HL-60/S4 (cell line): ENCODE results near the gene NDUFB1.

ENCODE experiments used
- in situ Hi-C: fragments of 300-500 bp; cut with MboI; formaldehyde crosslinking; loops from 2 replicates; pipeline ENCODE4 v1.14.3; 2022; ENCODE audit warnings: low sequenced_read_pairs

NDUFB1 gene

GRCh38 chr14:92121670-92122350 lies at the start of gene NDUFB1, which contains the start of gene CPSF2:
Gene NDUFB1 (minus strand): TSS chr14:92121706. CDS start chr14:92117637, 4,069 bp downstream.
Gene CPSF2 (plus strand): TSS chr14:92121969. CDS start chr14:92130985, 9,016 bp downstream.
- in situ Hi-C loops = no loop called here

GRCh38 chr14:92164958-92165357 lies 43.5 kb upstream of the NDUFB1 start:
- in situ Hi-C loops = no loop called here

- in situ Hi-C loops = no loop called here
Observed at GRCh38 chr14:92161521-92161920, 40.0 kb upstream of the NDUFB1 start.

GRCh38 chr14:92160619-92161018 lies 39.1 kb upstream of the NDUFB1 start:
- in situ Hi-C loops = no loop called here

DNA sequence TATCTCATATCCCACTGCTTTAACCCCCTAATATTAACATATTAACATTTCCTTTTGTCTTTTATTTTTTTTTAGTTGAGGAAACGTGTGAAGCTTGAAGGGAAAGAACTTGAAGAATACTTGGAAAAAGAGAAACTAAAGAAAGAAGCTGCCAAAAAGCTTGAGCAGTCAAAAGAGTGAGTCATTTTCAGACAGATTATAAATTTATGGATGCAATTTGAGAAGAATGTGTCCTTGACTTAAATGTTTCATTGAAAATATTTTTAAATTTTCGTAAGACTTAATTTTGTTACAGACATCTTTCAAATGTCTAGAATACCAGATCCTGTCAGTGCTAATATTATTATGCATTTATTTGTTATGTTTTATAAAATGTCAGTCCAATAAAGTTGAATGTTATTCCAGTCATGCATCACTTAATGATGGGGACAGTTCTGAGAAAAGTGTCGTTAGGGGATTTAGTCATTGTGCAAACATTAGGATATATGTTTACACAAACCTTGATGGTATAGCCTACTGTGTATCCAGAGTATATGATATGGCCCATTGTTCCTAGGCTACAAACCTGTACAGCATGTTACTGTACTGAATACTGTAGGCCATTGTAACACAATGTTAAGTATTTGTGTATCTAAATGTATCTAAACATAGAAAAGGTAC lies 32.9 kb upstream of the NDUFB1 start:
- in situ Hi-C loops = no loop called here

DNA sequence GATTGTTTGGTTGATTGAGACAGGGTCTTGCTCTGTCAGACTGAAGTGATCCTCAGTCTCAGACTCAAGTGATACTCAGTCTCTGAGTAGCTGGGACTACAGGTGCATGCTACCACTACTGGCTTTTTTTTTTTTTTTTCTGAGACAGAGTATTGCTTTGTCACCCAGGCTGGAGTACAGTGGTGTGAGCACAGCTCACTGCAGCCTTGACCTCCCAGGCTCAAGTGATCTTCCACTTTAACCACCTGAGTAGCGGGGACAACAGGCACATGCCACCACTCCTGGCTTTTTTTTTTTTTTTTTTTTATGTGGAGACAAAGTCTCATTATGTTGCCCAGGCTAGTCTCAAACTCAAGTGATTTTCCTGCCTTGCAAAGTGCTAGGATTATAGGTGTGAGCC lies 32.1 kb upstream of the NDUFB1 start:
- in situ Hi-C loops = no loop called here

DNA sequence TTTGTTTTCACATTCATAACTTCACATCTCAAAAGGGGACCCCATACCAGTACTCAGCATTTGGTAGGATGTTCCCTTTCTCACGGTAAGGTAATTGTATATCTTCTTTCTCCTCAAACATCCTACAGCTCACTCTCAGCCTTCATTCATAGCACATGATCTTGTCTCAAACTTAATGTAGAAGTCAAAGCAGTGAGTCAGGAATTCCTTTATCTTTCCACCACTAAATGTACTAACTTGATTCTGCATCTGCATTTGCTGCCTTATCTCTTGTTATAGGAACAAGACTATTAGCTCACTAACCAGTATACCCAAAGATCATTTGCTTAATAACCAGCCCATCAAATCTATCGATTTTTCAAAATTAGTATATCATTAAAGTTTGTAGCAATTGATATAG lies 23.2 kb upstream of the NDUFB1 start:
- in situ Hi-C loops = loop anchor here (25.0 kb wide), 1 partner anchor 543 kb away; no protein-coding TSS in a partner anchor

- in situ Hi-C loops = loop anchor here (25.0 kb wide), 1 partner anchor 543 kb away; no protein-coding TSS in a partner anchor
Observed at GRCh38 chr14:92143962-92144361, 22.5 kb upstream of the NDUFB1 start.

- in situ Hi-C loops = loop anchor here (25.0 kb wide), 1 partner anchor 544 kb away; no protein-coding TSS in a partner anchor
Observed at GRCh38 chr14:92143309-92143708, 21.8 kb upstream of the NDUFB1 start.

DNA sequence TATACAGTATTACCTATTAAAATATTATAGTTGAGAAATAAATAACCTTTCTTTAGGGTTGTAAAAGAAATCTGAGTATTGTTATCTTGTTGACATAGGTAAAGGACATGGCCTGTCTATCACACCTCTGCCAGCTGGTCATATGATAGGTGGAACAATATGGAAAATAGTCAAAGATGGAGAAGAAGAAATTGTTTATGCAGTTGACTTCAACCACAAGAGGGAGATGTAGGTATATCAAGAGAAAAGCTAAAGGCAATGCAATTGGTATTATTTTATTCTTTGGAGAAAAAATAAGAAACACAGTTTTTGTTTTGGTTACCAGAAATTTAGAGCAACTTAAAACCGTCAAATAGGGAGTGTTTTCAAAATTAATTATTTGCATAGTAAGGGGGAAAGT lies 13.8 kb upstream of the NDUFB1 start:
- in situ Hi-C loops = loop anchor here (25.0 kb wide), 1 partner anchor 552 kb away; no protein-coding TSS in a partner anchor

DNA sequence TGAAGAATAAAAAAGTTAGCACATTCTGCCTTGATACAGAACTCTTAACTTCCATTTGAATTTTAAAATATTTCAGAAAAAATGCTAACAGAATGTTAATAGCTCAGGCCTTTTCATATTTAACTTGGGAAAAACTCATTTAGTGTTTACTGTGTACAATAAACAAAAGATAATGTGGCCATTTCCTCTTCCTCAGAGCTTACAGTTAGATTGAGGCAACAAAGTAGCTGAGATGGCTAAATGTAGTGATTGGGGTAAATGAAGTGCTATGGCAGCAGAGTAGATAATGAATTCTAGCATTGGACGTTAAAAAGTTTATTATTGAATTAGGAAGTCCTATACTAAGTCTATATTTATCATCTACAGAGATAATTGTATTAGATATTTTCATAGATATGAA lies 12.9 kb upstream of the NDUFB1 start:
- in situ Hi-C loops = loop anchor here (25.0 kb wide), 1 partner anchor 553 kb away; no protein-coding TSS in a partner anchor

DNA sequence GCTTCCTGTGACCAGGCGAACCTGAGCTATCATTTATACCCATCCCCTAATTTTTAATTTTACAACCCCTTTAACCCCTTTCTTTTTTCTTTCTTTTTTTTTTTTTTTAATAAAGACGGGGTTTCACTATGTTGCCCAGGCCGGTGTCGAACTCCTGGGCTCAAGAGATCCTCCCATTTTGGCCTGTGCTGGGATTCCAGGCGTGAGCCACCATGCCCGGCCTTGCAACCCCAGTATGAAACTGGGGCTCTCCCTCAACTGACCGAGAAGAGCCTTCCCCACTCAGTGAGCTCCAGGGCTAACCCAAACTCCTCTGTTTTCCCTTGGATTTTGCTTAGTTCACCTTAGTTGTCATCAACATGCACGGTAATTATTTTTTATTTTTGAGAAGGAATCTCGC lies 1.3 kb upstream of the NDUFB1 start:
- in situ Hi-C loops = no loop called here

GRCh38 chr14:92122351-92122677 lies 808 bp upstream of the NDUFB1 start:
- in situ Hi-C loops = no loop called here

- in situ Hi-C loops = no loop called here
Observed at GRCh38 chr14:92121207-92121669, 268 bp downstream of the NDUFB1 start.

- in situ Hi-C loops = no loop called here
Observed at GRCh38 chr14:92109490-92109889, 12.0 kb downstream of the NDUFB1 start.

DNA sequence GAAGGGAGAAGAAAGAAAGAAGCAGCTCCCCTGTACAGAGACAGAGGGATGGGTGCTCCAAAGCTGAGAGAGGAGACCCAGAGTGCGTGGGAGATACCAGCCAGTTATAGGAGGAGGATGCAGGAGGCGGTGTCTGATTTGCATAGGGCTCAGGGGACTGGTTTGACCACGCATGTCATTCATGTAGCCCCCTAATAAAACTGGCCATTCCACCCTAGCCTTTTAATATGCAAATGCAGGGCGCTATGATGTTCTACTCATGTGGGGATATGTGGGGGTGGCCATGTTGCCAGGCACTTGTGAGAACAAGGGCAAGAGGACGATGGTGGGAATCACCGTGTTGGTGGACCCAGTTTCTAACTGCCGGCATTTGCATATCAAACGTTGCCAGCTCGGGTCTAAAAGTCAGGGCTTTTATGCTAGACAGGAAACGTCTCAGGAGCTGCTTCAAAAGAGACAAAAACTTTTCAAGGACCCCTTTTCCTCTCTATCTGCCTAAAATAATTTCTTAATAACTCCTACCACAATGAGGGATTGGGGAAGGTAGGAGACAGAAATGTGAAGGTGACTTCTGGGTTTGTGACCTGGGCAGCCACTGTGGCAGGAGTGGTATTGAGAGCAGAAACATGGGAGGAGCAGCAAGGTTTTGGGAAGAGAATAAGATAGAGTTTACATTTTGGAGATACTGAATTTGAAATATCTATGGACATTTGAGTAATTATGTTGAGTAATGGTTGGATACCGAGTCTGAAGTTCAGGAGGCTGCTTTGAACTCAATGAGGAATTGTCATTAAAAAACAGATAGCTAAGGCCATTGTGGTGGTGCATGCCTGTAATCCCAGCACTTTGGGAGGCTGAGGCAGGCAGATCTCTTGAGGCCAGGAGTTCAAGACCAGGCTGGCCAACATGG lies 12.9 kb downstream of the NDUFB1 start:
- in situ Hi-C loops = no loop called here

DNA sequence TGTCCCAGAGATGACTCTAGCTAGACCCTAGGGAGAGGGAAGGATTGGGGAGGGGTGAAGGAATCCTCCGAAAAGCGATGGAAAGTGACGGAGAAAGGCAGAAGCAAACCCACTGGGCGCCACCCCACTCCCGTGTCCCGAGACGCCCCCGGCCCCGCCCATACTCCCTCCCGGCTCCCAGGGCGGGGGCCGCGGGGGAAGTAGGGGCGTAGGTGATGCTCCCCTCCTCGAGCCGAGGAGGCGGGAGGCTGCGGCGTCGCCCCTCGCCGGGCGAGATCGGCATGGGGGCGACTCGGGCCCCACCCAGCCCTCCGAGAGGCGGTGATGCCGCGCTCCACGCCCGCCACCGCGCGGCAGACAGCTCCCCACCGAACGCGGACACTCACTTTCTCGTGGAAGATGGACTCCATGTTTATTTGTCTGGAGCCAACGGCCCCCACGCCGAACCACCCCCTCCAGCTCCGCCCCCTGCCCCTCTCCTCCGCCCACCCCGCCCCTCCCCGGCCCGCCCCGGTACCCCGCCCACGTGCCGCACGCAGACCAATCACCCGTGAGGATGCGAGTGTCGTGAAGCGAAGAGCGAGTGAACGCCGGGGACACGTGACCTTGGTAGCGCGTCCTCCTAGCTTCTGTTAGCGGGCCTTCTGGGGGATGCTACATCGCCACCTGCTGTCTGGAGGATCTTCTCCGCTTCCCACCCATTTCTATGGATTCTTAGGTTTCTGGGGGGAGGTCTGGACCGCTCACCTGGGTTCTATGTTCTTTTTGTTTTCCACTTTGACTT lies 15.2 kb downstream of the NDUFB1 start, which contains the start of gene ATXN3:
Gene ATXN3, minus strand, starts transcription at position 440 of the 784 bp plus-strand sequence. Its CDS starts 30 bp downstream, at position 410.
- in situ Hi-C loops = no loop called here

- in situ Hi-C loops = no loop called here
Observed at GRCh38 chr14:92105893-92106142, 15.7 kb downstream of the NDUFB1 start.

DNA sequence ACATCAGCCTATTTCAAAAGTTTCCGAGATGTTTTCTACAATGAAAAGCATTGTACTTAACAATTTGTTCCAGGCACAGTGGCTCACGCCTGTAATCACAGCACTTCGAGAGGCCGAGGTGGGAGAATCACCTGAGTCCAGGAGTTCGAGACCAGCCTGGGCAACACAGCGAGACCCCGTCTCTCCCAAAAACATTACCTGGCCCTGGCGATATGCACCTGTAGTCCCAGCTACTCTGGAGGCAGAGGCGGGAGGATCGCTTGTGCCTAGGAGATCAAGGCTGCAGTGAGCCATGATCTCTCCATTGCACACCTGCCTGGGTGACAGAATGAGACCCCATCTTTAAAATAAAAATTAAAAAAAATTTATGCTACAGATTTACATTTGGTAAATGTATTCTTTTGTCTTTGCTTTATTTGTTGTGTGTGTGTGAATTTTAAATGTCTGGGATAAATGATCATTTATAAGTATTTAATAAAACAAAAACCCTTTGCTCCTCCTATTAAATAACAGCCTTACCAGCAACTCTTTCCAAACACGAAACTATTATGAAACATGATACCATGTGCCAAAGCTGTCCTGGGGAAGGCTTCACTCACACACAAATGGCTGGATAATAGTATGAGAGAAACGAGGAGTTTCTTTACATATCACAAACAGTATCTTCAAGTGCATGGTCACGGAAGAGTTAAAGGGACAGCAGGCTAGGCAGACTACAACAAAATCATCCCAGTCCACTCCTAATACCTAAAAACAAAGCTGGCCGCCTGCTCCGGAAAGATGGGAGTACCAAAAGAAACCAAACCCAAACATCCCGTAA lies 16.2 kb downstream of the NDUFB1 start:
- in situ Hi-C loops = no loop called here
